ENCODE measurements around the gene DEFB129.
A peak's percentile ranks its signal among the peaks of the same experiment; 100 is the strongest.
"Not testable (repeated sequence)": the region's sequence is repeated elsewhere in the genome, so short reads cannot be mapped to it uniquely, and the experiment has no call there.

Gene DEFB129

GRCh38 chr20:226958-227357, at the start of gene DEFB129:
Gene DEFB129 (plus strand): TSS chr20:227258. CDS start chr20:227289, 31 bp downstream.
- Mint-ChIP-seq H3K4me3 (no peak within 1 kb of the TSS), H3K4me1 (ENCODE audit: low read depth) (peaks cover 15% of the 10 kb centered on the region), H3K27ac (peak within 1 kb of the TSS; percentile 49)

GRCh38 chr20:184288-184687, 42.8 kb upstream of the DEFB129 start:
- no peaks in the 10 kb centered on the region for H3K4me1 Mint-ChIP-seq (ENCODE audit: low read depth)
- H3K27me3 Mint-ChIP-seq (ENCODE audit: low read depth): peaks cover 53% of the 10 kb centered on the region
- H3K9me3 Mint-ChIP-seq: peaks cover 20% of the 10 kb centered on the region
- no peak overlapping the region for H3K4me3 Mint-ChIP-seq
- no peak overlapping the region for H3K27ac Mint-ChIP-seq
- no peaks in the 10 kb centered on the region for H3K36me3 Mint-ChIP-seq (ENCODE audit: low read depth)

More at GRCh38 chr20:226958-227357, at the start of gene DEFB129:
- Mint-ChIP-seq H3K27me3 (ENCODE audit: low read depth) (peaks cover 27% of the 10 kb centered on the region), H3K36me3 (ENCODE audit: low read depth) (peaks cover 1% of the 10 kb centered on the region), H3K9me3 (peaks cover 5% of the 10 kb centered on the region)

GRCh38 chr20:187733-188132, 39.3 kb upstream of the DEFB129 start:
- H3K27me3 Mint-ChIP-seq (ENCODE audit: low read depth): peaks cover 45% of the 10 kb centered on the region
- no peak overlapping the region for H3K4me3 Mint-ChIP-seq

GRCh38 chr20:189611-190010, 37.4 kb upstream of the DEFB129 start, which contains the start of gene DEFB128:
Gene DEFB128 (minus strand): TSS chr20:189711. CDS start chr20:189623, 88 bp downstream.
- H3K9me3 Mint-ChIP-seq: peaks cover 11% of the 10 kb centered on the region
- H3K27ac Mint-ChIP-seq: no peak within 1 kb of the TSS
- no peaks in the 10 kb centered on the region for H3K36me3 Mint-ChIP-seq (ENCODE audit: low read depth)
- H3K27me3 Mint-ChIP-seq (ENCODE audit: low read depth): peaks cover 35% of the 10 kb centered on the region
- no peak within 1 kb of the TSS for H3K4me3 Mint-ChIP-seq
- H3K4me1 Mint-ChIP-seq (ENCODE audit: low read depth): no peaks in the 10 kb centered on the region

More at GRCh38 chr20:187733-188132, 39.3 kb upstream of the DEFB129 start:
- H3K36me3 Mint-ChIP-seq (ENCODE audit: low read depth): no peaks in the 10 kb centered on the region
- H3K4me1 Mint-ChIP-seq (ENCODE audit: low read depth): no peaks in the 10 kb centered on the region
- no peak overlapping the region for H3K27ac Mint-ChIP-seq
- peaks cover 23% of the 10 kb centered on the region for H3K9me3 Mint-ChIP-seq

GRCh38 chr20:198225-198624, 28.8 kb upstream of the DEFB129 start:
- no peaks in the 10 kb centered on the region for H3K9me3 Mint-ChIP-seq
- peaks cover 25% of the 10 kb centered on the region for H3K27me3 Mint-ChIP-seq (ENCODE audit: low read depth)

GRCh38 chr20:199996-200395, 27.1 kb upstream of the DEFB129 start:
- H3K9me3 Mint-ChIP-seq: no peaks in the 10 kb centered on the region
- H3K27ac Mint-ChIP-seq: no peak overlapping the region
- no peaks in the 10 kb centered on the region for H3K4me1 Mint-ChIP-seq (ENCODE audit: low read depth)
- H3K4me3 Mint-ChIP-seq: no peak overlapping the region
- no peaks in the 10 kb centered on the region for H3K36me3 Mint-ChIP-seq (ENCODE audit: low read depth)
- H3K27me3 Mint-ChIP-seq (ENCODE audit: low read depth): peaks cover 36% of the 10 kb centered on the region

More at GRCh38 chr20:198225-198624, 28.8 kb upstream of the DEFB129 start:
- H3K4me3 Mint-ChIP-seq: no peak overlapping the region
- H3K4me1 Mint-ChIP-seq (ENCODE audit: low read depth): no peaks in the 10 kb centered on the region
- H3K36me3 Mint-ChIP-seq (ENCODE audit: low read depth): no peaks in the 10 kb centered on the region
- H3K27ac Mint-ChIP-seq: no peak overlapping the region

- H3K4me3 Mint-ChIP-seq: not testable (repeated sequence)
Observed at GRCh38 chr20:203630-204029, 23.4 kb upstream of the DEFB129 start.

GRCh38 chr20:208942-209566, 18.0 kb upstream of the DEFB129 start:
- Mint-ChIP-seq H3K4me3 (no peak overlapping the region), H3K27ac (no peak overlapping the region), H3K4me1 (ENCODE audit: low read depth) (no peaks in the 10 kb centered on the region), H3K27me3 (ENCODE audit: low read depth) (peaks cover 42% of the 10 kb centered on the region), H3K9me3 (no peaks in the 10 kb centered on the region), H3K36me3 (ENCODE audit: low read depth) (no peaks in the 10 kb centered on the region)

More at GRCh38 chr20:203630-204029, 23.4 kb upstream of the DEFB129 start:
- not testable (repeated sequence) for H3K9me3 Mint-ChIP-seq; H3K4me1 Mint-ChIP-seq (ENCODE audit: low read depth); H3K27ac Mint-ChIP-seq; H3K36me3 Mint-ChIP-seq (ENCODE audit: low read depth)
- H3K27me3 Mint-ChIP-seq (ENCODE audit: low read depth): peaks cover 37% of the 10 kb centered on the region

GRCh38 chr20:210809-211502, 16.1 kb upstream of the DEFB129 start:
- H3K36me3 Mint-ChIP-seq (ENCODE audit: low read depth): no peaks in the 10 kb centered on the region
- H3K9me3 Mint-ChIP-seq: no peaks in the 10 kb centered on the region
- H3K27me3 Mint-ChIP-seq (ENCODE audit: low read depth): peaks cover 29% of the 10 kb centered on the region
- no peak overlapping the region for H3K27ac Mint-ChIP-seq
- H3K4me3 Mint-ChIP-seq: no peak overlapping the region
- H3K4me1 Mint-ChIP-seq (ENCODE audit: low read depth): no peaks in the 10 kb centered on the region

GRCh38 chr20:214383-214782, 12.7 kb upstream of the DEFB129 start:
- H3K27me3 Mint-ChIP-seq (ENCODE audit: low read depth): peaks cover 26% of the 10 kb centered on the region
- H3K9me3 Mint-ChIP-seq: no peaks in the 10 kb centered on the region
- no peak overlapping the region for H3K4me3 Mint-ChIP-seq
- no peaks in the 10 kb centered on the region for H3K4me1 Mint-ChIP-seq (ENCODE audit: low read depth)
- no peaks in the 10 kb centered on the region for H3K36me3 Mint-ChIP-seq (ENCODE audit: low read depth)
- no peak overlapping the region for H3K27ac Mint-ChIP-seq

- no peak overlapping the region for H3K4me3 Mint-ChIP-seq
- H3K36me3 Mint-ChIP-seq (ENCODE audit: low read depth): no peaks in the 10 kb centered on the region
- no peaks in the 10 kb centered on the region for H3K9me3 Mint-ChIP-seq
- H3K27me3 Mint-ChIP-seq (ENCODE audit: low read depth): peaks cover 40% of the 10 kb centered on the region
- H3K4me1 Mint-ChIP-seq (ENCODE audit: low read depth): no peaks in the 10 kb centered on the region
- H3K27ac Mint-ChIP-seq: no peak overlapping the region
Observed at GRCh38 chr20:215796-216195, 11.3 kb upstream of the DEFB129 start.

- Mint-ChIP-seq H3K4me1 (ENCODE audit: low read depth) (no peaks in the 10 kb centered on the region), H3K4me3 (no peak overlapping the region), H3K27me3 (ENCODE audit: low read depth) (peaks cover 44% of the 10 kb centered on the region), H3K9me3 (no peaks in the 10 kb centered on the region), H3K27ac (no peak overlapping the region), H3K36me3 (ENCODE audit: low read depth) (no peaks in the 10 kb centered on the region)
Observed at GRCh38 chr20:217266-217665, 9.8 kb upstream of the DEFB129 start.

- H3K36me3 Mint-ChIP-seq (ENCODE audit: low read depth): no peaks in the 10 kb centered on the region
- H3K27ac Mint-ChIP-seq: no peak overlapping the region
- H3K9me3 Mint-ChIP-seq: no peaks in the 10 kb centered on the region
- no peak overlapping the region for H3K4me3 Mint-ChIP-seq
- H3K27me3 Mint-ChIP-seq (ENCODE audit: low read depth): peaks cover 58% of the 10 kb centered on the region
- no peaks in the 10 kb centered on the region for H3K4me1 Mint-ChIP-seq (ENCODE audit: low read depth)
Observed at GRCh38 chr20:219290-220115, 7.6 kb upstream of the DEFB129 start.

GRCh38 chr20:221258-221830, 5.7 kb upstream of the DEFB129 start:
- no peak overlapping the region for H3K4me3 Mint-ChIP-seq
- H3K4me1 Mint-ChIP-seq (ENCODE audit: low read depth): no peaks in the 10 kb centered on the region
- peaks cover 62% of the 10 kb centered on the region for H3K27me3 Mint-ChIP-seq (ENCODE audit: low read depth)
- H3K27ac Mint-ChIP-seq: no peak overlapping the region
- no peaks in the 10 kb centered on the region for H3K36me3 Mint-ChIP-seq (ENCODE audit: low read depth)
- peaks cover 5% of the 10 kb centered on the region for H3K9me3 Mint-ChIP-seq

All from T-helper 1 cell treated with Interleukin-12 subunit alpha and Interleukin-12 subunit beta and Interleukin-4 antibody, amounts not matched to agents 30 μg/mL and 1 μg/mL, for 36 hours (primary cell).